SU-DHL-6 (cell line): Measurements from ENCODE around the gene IRF1.

Experiments used
- H2AFZ ChIP-seq: fragments of 200-600 bp; sonication (generic); 2 replicates; pipeline ENCODE4 v1.6.1; 2014; ENCODE audit warnings: low read depth, mild to moderate bottlenecking, moderate library complexity, mixed read lengths, antibody characterized with exemption, low read length; ENCODE audit not compliant: severe bottlenecking
- H3F3A ChIP-seq: fragments of 200-600 bp; shearing (Covaris generic); 2 replicates; pipeline ENCODE4 v1.6.0; 2016; ENCODE audit warnings: antibody characterized with exemption, mild to moderate bottlenecking; ENCODE audit not compliant: insufficient read depth
- H3K27ac ChIP-seq: fragments of 200-600 bp; sonication (generic); 2 replicates; pipeline ENCODE4 v1.5.1; 2016; ENCODE audit warnings: low read depth, mild to moderate bottlenecking, low read length, moderate library complexity, mixed read lengths
- H3K27me3 ChIP-seq: fragments of 200-600 bp; sonication (generic), shearing (Covaris generic); 2 replicates; pipeline ENCODE4 v1.6.0; 2014; ENCODE audit warnings: mild to moderate bottlenecking, low read length
- H3K36me3 ChIP-seq: fragments of 200-600 bp; sonication (generic); 2 replicates; pipeline ENCODE4 v1.6.1; 2014; ENCODE audit warnings: mild to moderate bottlenecking, low read length, mixed read lengths
- H3K4me2 ChIP-seq: fragments of 300-600, 200-600 bp; shearing (Covaris generic), sonication (generic); 2 replicates; pipeline ENCODE4 v1.6.0; 2014; ENCODE audit warnings: low read length, low read depth, mild to moderate bottlenecking; ENCODE audit not compliant: poor library complexity, severe bottlenecking
- H3K4me3 ChIP-seq: fragments of 200-600 bp; sonication (generic); 2 replicates; pipeline ENCODE4 v1.5.1; 2014; ENCODE audit warnings: antibody characterized with exemption, low read length, mild to moderate bottlenecking, mixed read lengths; ENCODE audit not compliant: insufficient read depth, poor library complexity, severe bottlenecking
- H3K79me2 ChIP-seq: fragments of 200-600 bp; sonication (generic); 2 replicates; pipeline ENCODE4 v1.6.1; 2014; ENCODE audit warnings: mild to moderate bottlenecking, low read length, moderate library complexity; ENCODE audit not compliant: insufficient read depth
- H3K9ac ChIP-seq: fragments of 200-600 bp; sonication (generic); 2 replicates; pipeline ENCODE4 v1.7.0; 2014; ENCODE audit warnings: mild to moderate bottlenecking, low read length
- H3K9me2 ChIP-seq: fragments of 200-600 bp; sonication (generic); replicated peaks from 2 replicates; pipeline ENCODE4 v1.6.1; 2014; ENCODE audit warnings: low read length; ENCODE audit not compliant: insufficient read depth
- H3K9me3 ChIP-seq: fragments of 200-600 bp; sonication (generic); 2 replicates; pipeline ENCODE4 v1.6.1; 2014; ENCODE audit warnings: low read length, mixed read lengths; ENCODE audit not compliant: insufficient read depth
- H4K20me1 ChIP-seq: fragments of 200-600 bp; sonication (generic); 2 replicates; pipeline ENCODE4 v1.6.1; 2014; ENCODE audit warnings: low read depth, mild to moderate bottlenecking, antibody characterized with exemption, low read length, moderate library complexity, mixed read lengths
- CTCF ChIP-seq: fragments of 200-600 bp; sonication (generic); IDR thresholded peaks from one replicate; pipeline ENCODE4 v1.5.1; 2017; ENCODE audit warnings: antibody characterized with exemption, mild to moderate bottlenecking, low read length, moderate library complexity; ENCODE audit not compliant: insufficient read depth, poor library complexity, severe bottlenecking
- EZH2phosphoT487 ChIP-seq: fragments of 200-600 bp; sonication (generic), shearing (Covaris generic); conservative IDR thresholded peaks from 2 replicates; pipeline ENCODE4 v1.6.1; 2018; ENCODE audit warnings: mild to moderate bottlenecking, antibody characterized with exemption, low read length, moderate library complexity, mixed read lengths

IRF1 gene

GRCh38 chr5:132471151-132471907, 19.2 kb downstream of the IRF1 start:
- Histone ChIP-seq H3F3A (no peaks in the 10 kb centered on the region), H3K27ac (no peak overlapping the region), H3K79me2 (no peaks in the 10 kb centered on the region), H3K4me3 (no peak overlapping the region), H3K36me3 (no peaks in the 10 kb centered on the region), H3K27me3 (no peaks in the 10 kb centered on the region), H2AFZ (no peak overlapping the region), H3K9me3 (no peaks in the 10 kb centered on the region), H3K9me2 (no peaks in the 10 kb centered on the region), H4K20me1 (no peaks in the 10 kb centered on the region), H3K4me2 (no peak overlapping the region), H3K9ac (no peak overlapping the region)
- TF ChIP-seq CTCF (no peak), EZH2phosphoT487 (no peak)

- H3K36me3 ChIP-seq: no peaks in the 10 kb centered on the region
- no peaks in the 10 kb centered on the region for H3K27me3 ChIP-seq
- H3K9me2 ChIP-seq: no peaks in the 10 kb centered on the region
- H3F3A ChIP-seq: no peaks in the 10 kb centered on the region
- H2AFZ ChIP-seq: no peak overlapping the region
- no peak overlapping the region for H3K4me2 ChIP-seq
- H3K27ac ChIP-seq: no peak overlapping the region
- no peaks in the 10 kb centered on the region for H3K9me3 ChIP-seq
- no peaks in the 10 kb centered on the region for H3K79me2 ChIP-seq
- TF ChIP-seq CTCF (no peak), EZH2phosphoT487 (no peak)
- H3K4me3 ChIP-seq: no peak overlapping the region
- H3K9ac ChIP-seq: no peak overlapping the region
- H4K20me1 ChIP-seq: no peaks in the 10 kb centered on the region
Observed at GRCh38 chr5:132470596-132470995, 20.0 kb downstream of the IRF1 start.

- TF ChIP-seq EZH2phosphoT487 (no peak), CTCF (no peak)
- no peaks in the 10 kb centered on the region for H3F3A ChIP-seq
- no peak overlapping the region for H3K4me2 ChIP-seq
- no peaks in the 10 kb centered on the region for H3K27me3 ChIP-seq
- no peaks in the 10 kb centered on the region for H3K9me2 ChIP-seq
- H3K79me2 ChIP-seq: no peaks in the 10 kb centered on the region
- H3K9me3 ChIP-seq: no peaks in the 10 kb centered on the region
- no peak overlapping the region for H3K4me3 ChIP-seq
- H4K20me1 ChIP-seq: no peaks in the 10 kb centered on the region
- no peak overlapping the region for H3K9ac ChIP-seq
- no peak overlapping the region for H2AFZ ChIP-seq
- no peak overlapping the region for H3K27ac ChIP-seq
- no peaks in the 10 kb centered on the region for H3K36me3 ChIP-seq
Observed at GRCh38 chr5:132470010-132470392, 20.6 kb downstream of the IRF1 start.
